Activated CD4-positive, alpha-beta T cell treated with anti-CD3 and anti-CD28 coated beads, Interleukin-2, amount 50 U/mL, for 1 hour (primary cell): ENCODE measurements around the gene CDK4.

Experiments
- DNase-seq: peaks from one replicate; pipeline ENCODE4 v3.0.0-alpha.2; 2020

CDK4 gene

DNA sequence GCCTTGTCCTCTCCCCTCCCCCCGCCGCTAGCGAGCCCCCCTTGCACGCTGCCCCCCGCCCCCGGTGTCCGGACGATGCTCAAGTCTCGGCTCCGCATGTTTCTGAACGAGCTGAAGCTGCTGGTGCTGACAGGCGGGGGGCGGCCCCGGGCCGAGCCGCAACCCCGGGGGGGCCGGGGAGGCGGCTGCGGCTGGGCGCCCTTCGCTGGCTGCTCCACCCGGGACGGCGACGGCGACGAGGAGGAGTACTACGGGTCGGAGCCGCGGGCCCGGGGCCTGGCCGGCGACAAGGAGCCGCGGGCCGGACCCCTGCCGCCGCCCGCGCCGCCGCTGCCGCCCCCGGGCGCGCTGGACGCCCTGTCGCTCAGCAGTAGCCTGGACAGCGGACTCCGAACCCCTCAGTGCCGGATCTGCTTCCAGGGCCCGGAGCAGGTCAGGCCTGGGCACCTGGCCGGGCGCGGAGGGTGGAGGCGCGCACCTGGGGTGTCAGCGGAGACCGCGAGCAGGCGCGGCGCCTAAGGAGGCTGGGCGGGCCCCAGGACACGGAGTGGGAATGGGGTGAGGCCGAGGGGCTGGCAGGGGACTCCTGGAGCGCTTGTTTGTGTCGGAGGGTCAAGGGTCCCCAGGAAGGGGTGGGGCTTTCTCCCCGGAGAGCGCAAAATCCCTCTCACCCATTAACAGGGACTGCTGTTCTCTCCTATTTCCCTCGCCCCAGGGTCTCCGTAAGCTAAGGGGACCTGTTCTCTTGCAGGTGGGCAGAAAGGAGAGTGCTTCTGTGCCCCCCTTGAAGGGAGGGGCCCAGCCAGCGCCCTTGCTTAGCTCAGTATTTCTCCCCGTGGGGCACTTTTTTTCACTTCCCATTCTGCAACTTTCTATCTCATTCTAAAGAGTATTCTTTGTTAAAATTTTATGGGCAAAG, 3.6 kb upstream of the CDK4 start:
- peak; percentile 45 for DNase-seq

GRCh38 chr12:57755194-57755453, 3.0 kb upstream of the CDK4 start:
- no peak for DNase-seq

DNA sequence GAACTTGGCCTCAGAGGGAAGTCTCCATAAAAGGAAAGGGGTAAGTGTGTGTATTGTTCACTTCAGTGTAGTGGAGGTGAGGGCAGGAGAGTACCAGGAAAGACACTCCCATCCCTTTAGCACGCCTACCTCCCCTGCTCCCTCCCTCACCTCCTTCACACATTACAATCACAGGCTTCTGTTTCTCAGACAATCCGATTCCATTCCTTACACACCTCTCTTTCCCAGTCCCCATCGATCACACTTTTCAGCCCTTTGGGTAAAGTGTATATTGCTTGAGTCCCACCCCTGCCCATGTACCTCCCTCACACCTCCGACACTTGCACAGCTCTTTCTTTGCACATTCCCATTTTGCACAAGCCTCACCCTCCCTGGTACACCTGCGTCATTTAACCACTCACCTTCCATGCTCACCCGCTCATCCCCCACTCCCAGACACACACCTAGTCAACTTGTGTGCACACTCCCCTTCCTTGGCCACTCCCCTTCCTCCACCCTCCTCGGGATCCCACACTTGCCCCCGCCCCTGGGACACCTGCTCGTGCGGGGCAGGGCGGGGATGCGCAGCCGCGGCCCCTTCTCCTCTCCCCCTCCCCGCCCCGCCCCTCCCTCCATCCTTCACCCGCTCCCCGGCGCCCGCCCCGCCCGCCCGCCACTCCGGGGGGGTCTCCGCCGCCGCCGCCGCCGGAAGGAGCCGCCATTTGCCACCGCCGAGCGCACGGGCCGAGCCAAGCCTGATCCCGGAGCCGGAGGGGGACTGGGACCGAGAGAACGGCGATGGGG, 2.5 kb upstream of the CDK4 start, which contains the start of gene MARCHF9:
MARCHF9 (plus strand) TSS at position 693 of the 783 bp plus-strand sequence. CDS start 426 bp downstream, outside the sequence.
- peak; percentile 87 for DNase-seq

GRCh38 chr12:57753756-57754337, 1.7 kb upstream of the CDK4 start:
- no peak for DNase-seq

DNA sequence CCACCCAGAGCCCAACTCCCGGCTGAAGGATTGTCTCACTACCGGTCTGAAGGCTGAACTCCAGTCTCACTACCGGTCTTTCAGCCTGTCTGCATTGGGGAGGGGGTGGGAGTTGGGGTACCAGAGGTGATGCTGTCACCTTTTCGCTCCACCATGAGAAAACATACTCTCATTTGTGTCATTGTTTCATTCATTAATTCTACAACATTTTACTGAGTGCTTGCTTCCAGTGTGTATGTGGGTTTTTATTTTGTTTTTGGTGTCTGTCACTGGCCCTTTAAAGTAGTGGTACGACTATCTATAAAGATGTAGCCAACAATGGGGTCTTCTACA, 524 bp upstream of the CDK4 start:
- no peak for DNase-seq

GRCh38 chr12:57751432-57751787, 700 bp downstream of the CDK4 start:
- DNase-seq: no peak

- DNase-seq: no peak
Observed at GRCh38 chr12:57750561-57751431, 1.3 kb downstream of the CDK4 start.

- DNase-seq: no peak
Observed at GRCh38 chr12:57749061-57749460, 3.0 kb downstream of the CDK4 start.

DNA sequence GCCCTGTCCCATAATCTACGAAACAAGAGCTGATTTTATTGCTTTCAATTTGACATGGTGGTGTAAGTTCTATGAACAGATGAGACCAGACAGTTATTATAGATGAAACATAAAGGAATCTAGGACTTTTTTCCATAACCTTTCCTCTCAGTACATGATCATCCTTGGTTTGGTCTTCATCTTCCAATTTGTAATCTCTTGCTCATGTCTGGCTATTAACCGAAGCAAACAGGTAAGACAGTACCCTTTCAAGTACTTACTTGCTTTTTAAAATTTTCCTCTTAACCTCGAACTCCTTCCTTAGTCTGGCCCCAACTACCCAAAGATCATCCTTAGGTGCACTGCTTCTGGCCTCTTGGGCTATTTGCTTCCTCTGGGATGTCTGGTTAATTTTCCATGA, 6.1 kb downstream of the CDK4 start:
- no peak for DNase-seq

DNA sequence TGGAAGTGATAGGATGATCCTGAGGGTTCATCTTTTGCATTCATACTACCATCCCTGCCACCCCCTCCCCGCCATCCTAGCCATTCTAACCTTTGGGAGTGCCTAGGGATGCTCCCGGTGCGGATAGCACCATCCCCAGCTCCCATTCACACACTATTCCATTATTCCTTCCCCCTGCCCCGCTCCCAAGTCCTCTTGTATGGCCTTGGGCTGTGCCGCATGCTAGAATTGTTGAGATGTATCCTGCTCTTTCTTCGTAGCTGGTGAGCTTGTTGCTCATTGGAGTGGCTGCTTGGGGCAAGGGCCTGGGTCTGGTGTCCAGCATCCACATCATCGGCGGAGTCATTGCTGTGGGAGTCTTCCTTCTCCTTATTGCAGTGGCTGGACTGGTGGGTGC, 6.6 kb downstream of the CDK4 start:
- DNase-seq: no peak

DNA sequence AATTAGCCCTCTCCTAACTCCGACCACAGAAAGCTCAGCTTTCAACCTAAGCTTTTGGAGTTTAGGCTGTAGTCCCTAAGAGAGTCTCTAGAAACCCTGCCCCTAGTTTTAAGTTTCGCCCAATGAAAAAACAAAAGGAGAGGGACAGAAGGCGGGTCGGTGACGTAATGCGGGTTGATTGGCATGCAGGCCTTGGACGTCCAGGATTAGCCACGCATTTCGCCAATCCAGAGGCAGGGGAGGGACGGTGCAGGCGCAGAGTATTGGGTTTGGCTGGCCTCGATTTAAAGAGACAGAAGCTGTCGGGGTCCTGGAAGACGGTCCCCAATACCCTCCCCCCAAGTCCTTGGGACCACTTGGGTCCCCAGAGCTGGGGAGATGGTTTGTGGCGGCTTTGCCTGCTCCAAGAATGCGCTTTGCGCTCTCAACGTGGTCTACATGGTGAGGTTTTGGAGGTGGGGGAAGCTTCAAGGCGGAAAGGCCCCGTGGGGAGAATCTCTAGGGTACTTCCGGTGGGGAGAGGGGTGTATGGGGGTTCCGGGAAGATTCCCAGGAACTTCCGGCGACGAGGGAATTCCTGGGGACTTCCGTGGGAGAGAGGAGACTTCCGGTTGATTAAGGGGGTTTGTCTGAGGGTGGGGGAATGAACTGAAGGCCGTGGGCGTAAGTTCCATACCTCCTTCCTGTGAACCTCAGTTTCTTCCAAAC, 7.2 kb downstream of the CDK4 start, which contains the start of gene TSPAN31:
TSPAN31 (plus strand) TSS at position 263 of the 708 bp plus-strand sequence; CDS start at position 379, 116 bp downstream.
- peak; percentile 93 for DNase-seq

DNA sequence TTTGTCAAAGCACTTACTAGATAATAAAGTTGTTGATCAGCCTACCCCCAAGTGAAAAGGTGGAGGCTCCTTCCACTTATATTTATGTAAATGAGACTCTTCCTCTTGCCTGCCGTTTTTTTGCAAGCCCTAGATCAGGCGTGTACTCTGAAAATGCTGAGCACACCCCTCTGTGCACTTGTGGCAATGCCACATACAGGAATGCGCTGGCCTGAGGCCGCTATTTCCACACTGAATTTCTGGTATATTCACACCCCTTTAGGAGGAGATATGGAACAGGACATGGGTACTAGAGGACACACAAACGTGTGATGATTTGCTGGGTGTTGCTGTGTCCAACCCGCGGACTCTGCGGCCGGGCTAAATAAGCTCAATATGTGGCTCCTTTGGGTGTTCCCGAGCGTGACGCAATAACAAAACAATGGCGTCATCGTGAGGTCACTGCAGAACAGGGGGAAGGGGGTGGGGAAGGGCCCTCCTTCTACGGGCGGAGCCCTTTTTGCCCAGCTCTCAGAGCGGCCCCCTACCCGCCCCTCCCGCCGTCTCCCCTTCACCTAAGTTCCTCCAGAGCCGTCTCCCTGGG, 7.8 kb downstream of the CDK4 start:
- peak; percentile 67 for DNase-seq

DNA sequence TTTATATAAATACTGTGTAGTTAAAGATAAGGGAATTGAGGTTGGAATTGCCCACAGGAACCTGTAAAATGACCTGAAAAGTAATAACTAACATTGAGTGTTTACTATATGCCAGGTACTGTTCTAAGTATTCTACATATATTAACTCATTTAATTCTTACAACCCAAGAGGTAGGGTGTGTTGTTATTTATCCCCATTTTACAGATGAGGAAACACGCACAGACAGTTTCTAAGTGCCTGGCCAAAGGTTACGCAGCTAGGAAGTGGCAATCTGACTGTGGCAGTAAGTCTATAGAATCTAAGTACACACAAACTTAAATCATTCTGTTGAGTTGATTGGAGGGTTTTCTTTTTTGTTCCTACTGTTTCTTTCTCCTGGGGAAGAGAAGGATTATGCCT, 8.3 kb downstream of the CDK4 start:
- DNase-seq: no peak

- peak; percentile 71 for DNase-seq
Observed at GRCh38 chr12:57741844-57742738, 10.0 kb downstream of the CDK4 start.

DNA sequence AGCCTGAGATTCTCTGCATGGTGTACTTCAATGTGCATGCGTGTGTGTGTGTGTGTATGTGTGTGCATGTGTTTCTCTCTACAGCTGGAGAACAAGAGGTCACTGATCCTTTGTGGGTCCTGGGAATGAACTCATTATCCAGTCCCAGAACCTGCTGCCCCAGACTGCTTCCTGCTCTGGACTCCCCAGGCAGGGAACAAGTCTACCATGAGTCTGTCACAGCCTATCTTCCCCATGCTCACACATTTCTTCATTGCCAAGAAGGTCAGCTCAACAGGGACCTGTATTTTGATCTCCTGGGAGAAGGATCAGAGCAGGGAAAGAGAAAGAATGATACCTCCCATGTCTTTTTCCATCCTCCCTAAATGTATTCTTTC, 10.7 kb downstream of the CDK4 start:
- no peak for DNase-seq

DNA sequence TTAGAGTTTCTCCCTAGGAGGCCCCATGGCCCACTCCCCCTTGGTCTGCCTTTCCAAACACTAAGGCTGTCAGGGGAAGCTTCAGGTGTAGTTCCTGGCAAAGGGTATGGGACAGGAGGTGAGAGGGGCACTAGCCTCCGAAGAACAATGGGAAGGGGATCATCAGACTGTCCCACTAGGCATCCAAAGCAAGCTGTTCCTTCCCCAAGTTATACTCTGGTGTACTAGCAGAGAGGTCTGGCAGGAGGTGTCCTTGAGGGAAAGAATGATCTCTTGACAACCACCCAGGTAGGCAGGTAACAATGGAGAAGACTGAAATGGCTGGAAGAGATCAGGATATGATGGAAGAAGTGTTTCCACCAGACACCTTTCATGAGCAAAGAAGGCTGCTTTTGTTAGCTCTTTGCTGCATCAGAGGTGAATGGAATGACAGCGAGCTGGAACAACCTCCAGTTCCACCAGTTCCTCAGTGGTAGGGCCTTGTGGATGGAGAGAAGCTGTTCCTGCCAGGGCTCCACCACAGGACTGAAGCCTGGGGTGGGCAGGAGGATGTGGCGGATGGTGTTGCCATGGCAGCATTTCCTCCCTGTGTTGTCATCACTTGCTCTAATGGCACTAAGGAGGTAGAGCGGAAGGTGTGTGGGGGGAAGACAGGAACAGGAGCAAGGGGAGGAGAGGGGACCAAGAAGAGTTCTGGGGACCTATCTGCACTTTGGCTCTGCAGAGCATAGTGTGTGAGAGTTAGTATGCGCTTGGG, 11.3 kb downstream of the CDK4 start:
- DNase-seq: peak; percentile 66

DNA sequence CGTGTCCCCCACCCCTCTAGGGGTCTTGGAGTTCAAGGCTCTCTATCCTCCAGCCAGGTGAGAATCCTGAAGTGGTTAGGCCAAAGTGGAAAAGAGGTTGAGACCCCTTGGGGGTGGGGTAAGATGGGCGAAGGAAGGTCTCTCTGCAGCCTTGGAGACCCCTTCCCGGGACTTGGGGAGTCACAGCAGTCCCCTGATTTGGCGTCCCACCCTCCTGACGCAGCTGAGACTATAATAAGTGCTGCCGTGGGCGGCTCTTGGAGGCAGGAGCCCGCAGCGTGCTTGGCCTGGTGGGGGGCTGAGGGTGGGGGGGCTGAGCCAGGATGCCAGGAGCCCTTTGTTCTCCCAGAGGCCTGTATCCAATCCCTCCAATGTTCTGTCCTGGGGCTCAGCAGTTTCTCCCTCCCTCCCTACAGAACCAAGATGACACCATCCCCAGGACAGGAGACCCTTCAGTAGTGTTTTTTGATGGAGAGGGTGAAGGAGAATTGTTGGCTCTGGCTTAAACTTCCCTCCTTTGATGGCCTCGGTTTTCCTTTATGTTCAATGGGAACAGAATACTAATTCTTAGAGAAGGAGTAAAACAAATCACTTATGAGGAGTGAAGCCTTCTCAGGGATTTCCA, 12.1 kb downstream of the CDK4 start:
- no peak for DNase-seq

DNA sequence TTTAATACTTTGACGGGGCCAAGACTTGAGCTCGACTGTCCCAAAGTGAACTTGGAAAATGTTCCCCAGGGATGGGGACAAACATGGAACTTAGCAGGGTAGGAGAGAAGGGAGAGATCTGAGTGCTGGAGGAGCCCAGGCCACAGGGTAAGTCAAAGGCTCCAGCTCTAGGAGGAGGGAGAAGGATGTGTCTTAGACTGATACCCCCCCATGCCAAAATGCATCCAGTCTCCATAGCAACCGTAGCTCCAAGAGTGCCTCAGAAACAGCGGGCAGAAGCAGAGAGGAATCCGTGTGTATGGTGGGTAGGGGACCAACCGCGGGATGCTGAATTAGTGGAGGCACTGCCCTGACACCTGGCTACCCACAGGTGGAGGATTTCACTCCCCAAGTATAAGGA, 12.7 kb downstream of the CDK4 start:
- no peak for DNase-seq

GRCh38 chr12:57738661-57739237, 13.4 kb downstream of the CDK4 start, which contains the start of gene AGAP2:
Gene AGAP2 (minus strand): TSS chr12:57738742. CDS start chr12:57738246, 496 bp downstream.
- DNase-seq: no peak
